ENCODE measurements around the gene UIMC1.

- TF ChIP-seq RFX5 (IDR thresholded peaks at IDR 0.05; ENCODE audit: low read depth, low read length), result no peak
- TF ChIP-seq POLR2A (IDR thresholded peaks at IDR 0.05; ENCODE audit: low read depth, low read length), result no peak
- TF ChIP-seq NFE2L2 (IDR thresholded peaks at IDR 0.05; ENCODE audit: low read depth, low read length), result no peak
- TF ChIP-seq CTCF (conservative IDR thresholded peaks at IDR 0.05; ENCODE audit: low read depth, low read length), result no peak
- no peak for TF ChIP-seq CEBPB (IDR thresholded peaks at IDR 0.05; ENCODE audit: low read depth, low read length)
- TF ChIP-seq USF2 (IDR thresholded peaks at IDR 0.05; ENCODE audit: low read depth, low read length), result no peak
- TF ChIP-seq MXI1 (IDR thresholded peaks at IDR 0.05; ENCODE audit: borderline replicate concordance, low read depth, low read length), result no peak
- TF ChIP-seq ELK1 (IDR thresholded peaks at IDR 0.05; ENCODE audit: borderline replicate concordance, low read depth, low read length), result no peak
- no peak for TF ChIP-seq RCOR1 (IDR thresholded peaks at IDR 0.05; ENCODE audit: insufficient replicate concordance, low read length)
- no peak for TF ChIP-seq FOS (IDR thresholded peaks at IDR 0.05; ENCODE audit: low read depth, low read length)
- no peak for TF ChIP-seq RAD21 (IDR thresholded peaks at IDR 0.05; ENCODE audit: low read length)
These were observed 90.2 kb downstream of the UIMC1 start for GRCh38 chr5:176916337-176916736.

All from IMR-90 (cell line).